HCT116 (cell line): Measurements from ENCODE around the gene SERPINB4. TPM values are rescaled to one million over a fixed set of nuclear protein-coding genes. Genes with fewer than 3 reads are reported as not detected.

ENCODE experiments used
- ATAC-seq: fragments of 200-7000 bp; cut with Tn5 transposase; 2 replicates; pipeline ENCODE4 v1.9.1; 2020; ENCODE audit warnings: mild to moderate bottlenecking, moderate library complexity
- BruUV-seq: library from RNA; stranded (reverse); fragments of 400-500 nt; replicated peaks from 2 replicates; lab custom pipeline; 2021; lab: Mats Ljungman, UMichigan
- CTCF ChIA-PET: fragments of 300-600 bp; sonication (Branson Sonifier 250); formaldehyde crosslinking; loops from one replicate; lab custom pipeline; 2021; ENCODE audit warnings: antibody characterized with exemption; lab: Charles Lee
- POLR2A ChIA-PET: fragments of 300-600, 350-600 bp; sonication (Branson Sonifier 250); formaldehyde crosslinking; loops from one replicate; lab custom pipeline; 2021; ENCODE audit warnings: antibody characterized with exemption; lab: Charles Lee
- RAD21 ChIA-PET, 2 experiments: fragments of 300-600 bp; sonication (Branson Sonifier 250); formaldehyde crosslinking; loops; one replicate each; lab custom pipeline; 2023; ENCODE audit warnings: low total read pairs in 2 of 2; ENCODE audit not compliant: uncharacterized antibody in 2 of 2, unreplicated experiment in 2 of 2, low non-redundant PET in 1 of 2; lab: Charles Lee
- DNase-seq: peaks from one replicate; pipeline ENCODE4 v3.0.0-alpha.2; 2010; ENCODE audit warnings: low read depth, low spot score
- H2AFZ ChIP-seq: fragments of 200-600 bp; shearing (Covaris generic), sonication (generic); 2 replicates; pipeline ENCODE4 v1.6.1; 2017; ENCODE audit warnings: low read depth, mixed run types, mixed read lengths, antibody characterized with exemption, low read length; ENCODE audit not compliant: poor library complexity, severe bottlenecking
- H3K27ac ChIP-seq: 2 replicates; pipeline ENCODE4 v1.5.1; 2012; ENCODE audit warnings: low read depth, low read length
- H3K27me3 ChIP-seq: fragments of 200-600 bp; sonication (generic); 2 replicates; pipeline ENCODE4 v1.6.1; 2016; ENCODE audit warnings: mixed run types, low read length, mixed read lengths; ENCODE audit not compliant: insufficient read depth
- H3K36me3 ChIP-seq, 2 experiments: fragments of 200-500 bp in 1 of 2; fragments of 200-600 bp in 1 of 2; sonication (Bioruptor generic) in 1 of 2; sonication (generic) in 1 of 2; 2 replicates each; pipeline versions ENCODE4 v1.5.1 to v1.6.1; 2014 to 2016; ENCODE audit warnings: low read length in 2 of 2, inconsistent platforms in 1 of 2, mixed read lengths in 1 of 2, mixed run types in 1 of 2; ENCODE audit not compliant: insufficient read depth in 2 of 2, control insufficient read depth in 1 of 2
- H3K4me1 ChIP-seq, 2 experiments: fragments of 200-600 bp in 1 of 2; sonication (generic) in 1 of 2; 2 replicates each; pipeline versions ENCODE4 v1.5.1 to v1.6.1; 2012 to 2017; ENCODE audit warnings: low read length in 2 of 2, inconsistent platforms in 1 of 2, mild to moderate bottlenecking in 1 of 2, mixed read lengths in 1 of 2, mixed run types in 1 of 2, moderate library complexity in 1 of 2; ENCODE audit not compliant: insufficient read depth in 2 of 2, control insufficient read depth in 1 of 2
- H3K4me2 ChIP-seq: fragments of 200-600 bp; sonication (generic); 2 replicates; pipeline ENCODE4 v1.6.1; 2017; ENCODE audit warnings: mixed run types, low read length, mixed read lengths
- H3K4me3 ChIP-seq, 2 experiments: fragments of 200-600 bp in 1 of 2; sonication (generic) in 1 of 2; replicated peaks in 1 of 2; 2 replicates each; pipeline ENCODE4 v1.5.1; 2011 to 2016; ENCODE audit warnings: low read length in 2 of 2, control low read depth in 1 of 2, low read depth in 1 of 2, mild to moderate bottlenecking in 1 of 2, mixed read lengths in 1 of 2, mixed run types in 1 of 2
- H3K79me2 ChIP-seq: fragments of 200-600 bp; sonication (generic); 2 replicates; pipeline ENCODE4 v1.6.1; 2017; ENCODE audit warnings: mild to moderate bottlenecking, mixed run types, low read length, moderate library complexity, mixed read lengths; ENCODE audit not compliant: insufficient read depth
- H3K9ac ChIP-seq: fragments of 200-600 bp; sonication (generic); 2 replicates; pipeline ENCODE4 v1.6.1; 2016; ENCODE audit warnings: low read length, mixed read lengths
- H3K9me2 ChIP-seq: fragments of 200-600 bp; sonication (generic), shearing (Covaris generic); 2 replicates; pipeline ENCODE4 v1.6.1; 2017; ENCODE audit warnings: mixed run types, mild to moderate bottlenecking, moderate library complexity; ENCODE audit not compliant: insufficient read depth
- H3K9me3 ChIP-seq, 2 experiments: fragments of 200-500 bp in 1 of 2; fragments of 200-600 bp in 1 of 2; sonication (Bioruptor generic) in 1 of 2; sonication (generic) in 1 of 2; 2 replicates each; pipeline ENCODE4 v1.6.1; 2014 to 2017; ENCODE audit warnings: low read length in 2 of 2, mixed read lengths in 2 of 2, inconsistent platforms in 1 of 2, low read depth in 1 of 2, mild to moderate bottlenecking in 1 of 2, mixed run types in 1 of 2, moderate library complexity in 1 of 2; ENCODE audit not compliant: control insufficient read depth in 1 of 2, insufficient read depth in 1 of 2
- H4K20me1 ChIP-seq: fragments of 200-600 bp; sonication (generic), shearing (Covaris generic); 2 replicates; pipeline ENCODE4 v1.6.1; 2017; ENCODE audit warnings: mixed run types, mild to moderate bottlenecking, moderate library complexity; ENCODE audit not compliant: insufficient read depth
- CBX3 ChIP-seq: IDR thresholded peaks from 2 replicates; pipeline ENCODE4 v1.6.1; 2012; ENCODE audit warnings: low read depth
- JUND ChIP-seq: IDR thresholded peaks from 2 replicates; pipeline ENCODE4 v1.6.1; 2012
- SIN3A ChIP-seq: IDR thresholded peaks from 2 replicates; pipeline ENCODE4 v1.6.1; 2012; ENCODE audit warnings: low read depth
- intact Hi-C: fragments of 100-400 bp; cut with micrococcal nuclease; formaldehyde crosslinking; loops from 2 replicates; pipeline ENCODE4 v1.10.0; 2022
- total RNA-seq: library from RNA; stranded (reverse); gene quantifications from one replicate; pipeline ENCODE4 v1.2.1, GENCODE V29; 2021; ENCODE audit not compliant: unreplicated experiment

SERPINB4 gene
- total RNA-seq, 1 experiment from 2014 or later: not detected

GRCh38 chr18:63683152-63683551, 39.1 kb upstream of the SERPINB4 start:
- POLR2A ChIA-PET: no interaction called here

GRCh38 chr18:63681449-63682340, 37.6 kb upstream of the SERPINB4 start:
- Histone ChIP-seq H3K9me2 (no peaks in the 10 kb centered on the region), H2AFZ (no peak overlapping the region), H4K20me1 (no peaks in the 10 kb centered on the region), H3K9ac (no peak overlapping the region), H3K4me2 (no peak overlapping the region), H3K79me2 (no peaks in the 10 kb centered on the region), H3K36me3 (no peaks in the 10 kb centered on the region), H3K27ac (no peak overlapping the region), H3K4me3 (no peak overlapping the region), H3K27me3 (no peaks in the 10 kb centered on the region), H3K9me3 (no peaks in the 10 kb centered on the region), H3K4me1 (no peaks in the 10 kb centered on the region; a peak in 1 of 4 replicates)
- no peak for DNase-seq
- ChIA-PET RAD21 (no interaction called here), CTCF (no interaction called here), POLR2A (no interaction called here)
- TF ChIP-seq SIN3A: no peak
- TF ChIP-seq JUND: no peak
- ATAC-seq: no peak
- BruUV-seq: no TSS peak
- intact Hi-C loops: no loop called here

More at GRCh38 chr18:63683152-63683551, 39.1 kb upstream of the SERPINB4 start:
- no peak overlapping the region for H2AFZ ChIP-seq
- CTCF ChIA-PET: no interaction called here
- no peak for TF ChIP-seq CBX3
- ATAC-seq (no peak), DNase-seq (no peak)
- H3K4me2 ChIP-seq: no peak overlapping the region
- no peaks in the 10 kb centered on the region for H3K27me3 ChIP-seq
- no peaks in the 10 kb centered on the region for H3K36me3 ChIP-seq
- H3K9ac ChIP-seq: no peak overlapping the region
- no peak overlapping the region for H3K27ac ChIP-seq
- H3K79me2 ChIP-seq: no peaks in the 10 kb centered on the region
- no peaks in the 10 kb centered on the region for H4K20me1 ChIP-seq
- RAD21 ChIA-PET: no interaction called here
- no peaks in the 10 kb centered on the region for H3K9me2 ChIP-seq
- intact Hi-C loops: no loop called here
- no peak overlapping the region for H3K4me3 ChIP-seq
- BruUV-seq: no TSS peak
- no peaks in the 10 kb centered on the region; a peak in 1 of 4 replicates for H3K4me1 ChIP-seq
- H3K9me3 ChIP-seq: no peaks in the 10 kb centered on the region
